AG04449 (cell line): ENCODE results near the gene B3GALT5.

ENCODE experiments used
- CTCF ChIA-PET: fragments of 350-600 bp; formaldehyde crosslinking; extraction: SDS; loops from one replicate; lab custom pipeline; 2021; ENCODE audit warnings: antibody characterized with exemption; lab: Yijun Ruan, JAX
- POLR2A ChIA-PET: fragments of 400-600, 350-600 bp; formaldehyde crosslinking; extraction: SDS; loops from one replicate; lab custom pipeline; 2020; ENCODE audit warnings: antibody characterized with exemption, inconsistent platforms; lab: Yijun Ruan, JAX
- DNase-seq: peaks from one replicate; pipeline ENCODE4 v3.0.0-alpha.2; 2010; ENCODE audit warnings: low read depth, low spot score
- H3K4me3 ChIP-seq: 2 replicates; pipeline ENCODE4 v1.5.1; 2011; ENCODE audit warnings: low read depth, mild to moderate bottlenecking, control low read depth, low read length
- CTCF ChIP-seq: IDR thresholded peaks from one replicate; pipeline ENCODE4 v1.5.1; 2011; ENCODE audit warnings: mild to moderate bottlenecking, moderate library complexity, low read length, control low read depth, inconsistent platforms; ENCODE audit not compliant: insufficient read depth; ENCODE audit errors: missing control alignments

The B3GALT5 gene

GRCh38 chr21:39715804-39716397 is 103.2 kb downstream of the B3GALT5 start:
- CTCF ChIA-PET: interaction anchor here (0.6 to 17.1 kb wide), 16 partner anchors 9 to 218 kb away, joined by 3 to 482 read pairs (median 4); no protein-coding TSS in a partner anchor
- peak; percentile 53 for TF ChIP-seq CTCF
- no peak for DNase-seq
- POLR2A ChIA-PET: no interaction called here
- no peak overlapping the region for H3K4me3 ChIP-seq

GRCh38 chr21:39720126-39720778 is 107.5 kb downstream of the B3GALT5 start:
- CTCF ChIA-PET: interaction anchor here (17.1 kb wide), 1 partner anchor 199 kb away, joined by 482 read pairs; no protein-coding TSS in a partner anchor
- DNase-seq: no peak
- TF ChIP-seq CTCF: no peak
- no peak overlapping the region for H3K4me3 ChIP-seq
- POLR2A ChIA-PET: no interaction called here

- no peak for TF ChIP-seq CTCF
- DNase-seq: no peak
- POLR2A ChIA-PET: no interaction called here
Observed at GRCh38 chr21:39721885-39722284, 109.1 kb downstream of the B3GALT5 start.

More at GRCh38 chr21:39721885-39722284, 109.1 kb downstream of the B3GALT5 start:
- H3K4me3 ChIP-seq: no peak overlapping the region
- CTCF ChIA-PET: interaction anchor here (1.5 to 9.4 kb wide), 2 partner anchors 15 to 204 kb away, joined by 4 to 72 read pairs; no protein-coding TSS in a partner anchor
